AG04450 (cell line): ENCODE results near the gene HNRNPA3. TPM values are rescaled to one million over a fixed set of nuclear protein-coding genes. Genes with fewer than 3 reads are reported as not detected.

Experiments used
- CTCF ChIA-PET: fragments of 300-600, 350-600 bp; formaldehyde crosslinking; extraction: SDS; loops from one replicate; lab custom pipeline; 2022; ENCODE audit warnings: antibody characterized with exemption, inconsistent platforms; lab: Charles Lee
- POLR2A ChIA-PET: fragments of 350-600 bp; formaldehyde crosslinking; extraction: SDS; loops from one replicate; lab custom pipeline; 2021; ENCODE audit warnings: antibody characterized with exemption, inconsistent platforms; lab: Yijun Ruan, JAX
- DNase-seq: peaks from one replicate; pipeline ENCODE4 v3.0.0-alpha.2; 2011; ENCODE audit warnings: low read depth, low spot score
- H3K27ac ChIP-seq: one replicate; pipeline ENCODE4 v1.5.1; 2012; ENCODE audit warnings: low read depth, low read length, control low read depth
- H3K27me3 ChIP-seq: one replicate; pipeline ENCODE4 v1.6.0; 2012; ENCODE audit warnings: low read length; ENCODE audit not compliant: control insufficient read depth, insufficient read depth
- H3K4me3 ChIP-seq: 2 replicates; pipeline ENCODE4 v1.5.1; 2011; ENCODE audit warnings: mild to moderate bottlenecking, low read depth, low read length, control low read depth
- H3K9me3 ChIP-seq: 2 replicates; pipeline ENCODE4 v1.5.1; 2012; ENCODE audit warnings: low read length; ENCODE audit not compliant: control insufficient read depth, insufficient read depth
- polyA plus RNA-seq: library from polyadenylated mRNA; depleted of rRNA; stranded (reverse); fragments of >200 nt; gene quantifications from 2 replicates; pipeline ENCODE4 v1.2.3, GENCODE V29; 2011; rRNA removed
- small RNA-seq: library from RNA; depleted of rRNA; stranded (forward); fragments of <200 nt; gene quantifications from one replicate; pipeline ENCODE3, GENCODE V24; 2012; ENCODE audit warnings: low read depth; ENCODE audit not compliant: insufficient read length
- TF ChIP-seq, protein P1 (sequence below): IDR thresholded peaks from 2 replicates; pipeline ENCODE4 v1.5.1; 2011; ENCODE audit warnings: low read depth, low read length, control low read depth, inconsistent platforms

The HNRNPA3 gene
- polyA plus RNA-seq, 1 experiment = 177 TPM

DNA sequence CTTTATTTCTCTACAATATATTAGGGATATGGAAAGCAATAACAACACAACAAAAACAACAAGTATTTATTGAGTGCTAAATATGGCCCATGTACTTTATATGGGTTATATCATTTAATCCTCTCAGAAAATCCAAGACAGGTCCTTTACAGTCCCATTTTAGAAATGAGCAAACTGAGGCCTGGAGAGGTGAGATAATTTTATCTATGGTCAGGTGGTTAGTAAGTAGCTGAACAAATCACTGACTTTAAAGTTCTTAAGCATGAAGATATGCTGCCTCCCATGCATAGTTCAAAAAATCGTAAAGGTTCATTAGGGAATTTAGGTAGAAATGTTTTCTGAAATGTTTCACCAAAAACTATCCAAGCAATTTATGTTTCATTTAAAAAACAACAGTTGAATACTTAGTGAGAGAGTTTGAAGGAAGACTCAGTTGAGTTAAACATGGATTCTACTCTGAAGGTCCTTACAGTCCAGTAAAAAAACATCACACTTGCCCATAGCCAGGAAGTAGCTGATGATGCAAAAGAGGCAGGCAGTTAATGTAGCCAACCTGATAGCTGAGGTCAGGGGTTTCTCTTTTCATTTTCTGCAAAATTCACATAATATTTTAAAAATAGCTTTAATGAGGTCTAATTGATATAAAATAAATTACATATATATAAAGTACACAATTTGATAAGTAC, 59.5 kb downstream of the HNRNPA3 start:
- ChIA-PET POLR2A (no interaction called here), CTCF (interaction anchor here (1.1 to 2.9 kb wide), 5 partner anchors 8 to 144 kb away, joined by 3 to 22 read pairs (median 3); partner anchors contain the start of gene NFE2L2)
- TF ChIP-seq, protein P1, sequence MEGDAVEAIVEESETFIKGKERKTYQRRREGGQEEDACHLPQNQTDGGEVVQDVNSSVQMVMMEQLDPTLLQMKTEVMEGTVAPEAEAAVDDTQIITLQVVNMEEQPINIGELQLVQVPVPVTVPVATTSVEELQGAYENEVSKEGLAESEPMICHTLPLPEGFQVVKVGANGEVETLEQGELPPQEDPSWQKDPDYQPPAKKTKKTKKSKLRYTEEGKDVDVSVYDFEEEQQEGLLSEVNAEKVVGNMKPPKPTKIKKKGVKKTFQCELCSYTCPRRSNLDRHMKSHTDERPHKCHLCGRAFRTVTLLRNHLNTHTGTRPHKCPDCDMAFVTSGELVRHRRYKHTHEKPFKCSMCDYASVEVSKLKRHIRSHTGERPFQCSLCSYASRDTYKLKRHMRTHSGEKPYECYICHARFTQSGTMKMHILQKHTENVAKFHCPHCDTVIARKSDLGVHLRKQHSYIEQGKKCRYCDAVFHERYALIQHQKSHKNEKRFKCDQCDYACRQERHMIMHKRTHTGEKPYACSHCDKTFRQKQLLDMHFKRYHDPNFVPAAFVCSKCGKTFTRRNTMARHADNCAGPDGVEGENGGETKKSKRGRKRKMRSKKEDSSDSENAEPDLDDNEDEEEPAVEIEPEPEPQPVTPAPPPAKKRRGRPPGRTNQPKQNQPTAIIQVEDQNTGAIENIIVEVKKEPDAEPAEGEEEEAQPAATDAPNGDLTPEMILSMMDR = no peak
- H3K27ac ChIP-seq = no peak overlapping the region
- H3K27me3 ChIP-seq = no peaks in the 10 kb centered on the region
- no peaks in the 10 kb centered on the region for H3K9me3 ChIP-seq
- H3K4me3 ChIP-seq = no peak overlapping the region
- no peak for DNase-seq

DNA sequence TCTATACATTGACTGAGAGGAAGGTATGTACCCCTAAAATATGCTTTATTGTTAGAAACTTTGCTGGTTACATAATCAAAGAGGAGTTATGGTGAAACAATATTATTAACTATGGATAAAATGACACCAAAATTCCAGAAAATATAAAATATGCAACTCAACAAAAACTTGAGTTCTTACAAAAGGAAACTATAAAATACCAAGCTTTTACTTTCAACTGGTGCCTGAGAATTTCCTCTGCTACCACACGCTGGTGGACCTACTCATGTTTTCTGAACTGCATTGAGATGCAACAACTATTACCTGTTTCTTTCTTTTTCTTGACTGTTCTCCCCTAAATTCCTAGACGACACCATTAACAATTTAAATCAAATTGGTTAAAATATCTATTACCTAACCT, 60.2 kb downstream of the HNRNPA3 start:
- H3K27me3 ChIP-seq = no peaks in the 10 kb centered on the region
- CTCF ChIA-PET = interaction anchor here (0.7 to 2.9 kb wide), 7 partner anchors 8 to 332 kb away, joined by 3 to 22 read pairs (median 3); partner anchors contain the start of gene NFE2L2
- TF ChIP-seq, protein P1 = no peak
- no peak for DNase-seq
- POLR2A ChIA-PET = interaction anchor here (2.1 kb wide), 1 partner anchor 8 kb away, joined by 10 read pairs; the partner anchor contains the start of gene NFE2L2
- H3K4me3 ChIP-seq = no peak overlapping the region
- H3K9me3 ChIP-seq = no peaks in the 10 kb centered on the region
- no peak overlapping the region for H3K27ac ChIP-seq

DNA sequence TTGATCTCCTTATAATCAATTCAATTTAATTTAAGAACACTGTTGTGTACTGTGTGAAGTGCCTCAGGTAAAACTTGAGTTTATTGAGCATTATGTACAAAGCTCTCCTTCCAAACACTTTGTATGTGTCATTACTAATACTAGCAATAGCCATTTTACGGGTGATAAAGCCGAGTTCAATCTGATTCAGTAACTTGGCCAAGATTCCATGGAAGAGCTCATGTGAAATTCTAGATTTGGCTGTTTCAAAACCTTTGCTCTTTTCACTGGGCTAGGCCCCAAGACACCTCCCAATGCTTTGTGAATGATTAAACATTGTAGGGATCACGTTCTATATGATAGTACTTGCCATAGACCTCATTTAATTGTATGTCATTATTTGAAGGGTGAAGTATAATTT, 60.8 kb downstream of the HNRNPA3 start:
- Histone ChIP-seq H3K27ac (no peak overlapping the region), H3K27me3 (no peaks in the 10 kb centered on the region), H3K9me3 (no peaks in the 10 kb centered on the region), H3K4me3 (no peak overlapping the region)
- ChIA-PET POLR2A (interaction anchor here (2.1 kb wide), 1 partner anchor 9 kb away, joined by 10 read pairs; the partner anchor contains the start of gene NFE2L2), CTCF (interaction anchor here (0.7 to 2.9 kb wide), 7 partner anchors 9 to 331 kb away, joined by 3 to 22 read pairs (median 4); partner anchors contain the start of gene NFE2L2)
- DNase-seq = no peak
- TF ChIP-seq, protein P1 = no peak

Small RNA genes lying within 50 kb of the gene (small RNA-seq; reads per million reads assigned to genes)
- gene MIR3128 = not detected
- gene RF00019 = not detected

Other genes starting within 250 kb of the HNRNPA3 start
- gene NFE2L2, start 51.9 kb downstream of the HNRNPA3 start, polyA plus RNA-seq = 227 and 321 TPM in 2 replicates
- 15.1 and 22.6 TPM in 2 replicates for gene AGPS, start 180.0 kb downstream of the HNRNPA3 start, polyA plus RNA-seq